Measurements from ENCODE around the gene TTLL8.

- TF ChIP-seq CTCF (IDR thresholded peaks at IDR 0.05; ENCODE audit: low read length) (no peak), EZH2phosphoT487 (IDR thresholded peaks at IDR 0.05; ENCODE audit: low read length) (no peak; the same call in 1 of the 2 replicates), EZH2 (optimal IDR thresholded peaks at IDR 0.05; ENCODE audit: low read depth, low read length) (no peak)
Observed at GRCh38 chr22:50012211-50013181, 45.6 kb downstream of the TTLL8 start, which contains the start of gene IL17REL.
